HG02938 (cell line): ENCODE data around the gene RAB11FIP3.

Source experiments
- ATAC-seq: cut with Tn5 transposase; IDR thresholded peaks from one replicate; pipeline ENCODE4 v1.9.1; 2021; ENCODE audit warnings: mild to moderate bottlenecking, moderate library complexity; ENCODE audit not compliant: unreplicated experiment

Gene RAB11FIP3

DNA sequence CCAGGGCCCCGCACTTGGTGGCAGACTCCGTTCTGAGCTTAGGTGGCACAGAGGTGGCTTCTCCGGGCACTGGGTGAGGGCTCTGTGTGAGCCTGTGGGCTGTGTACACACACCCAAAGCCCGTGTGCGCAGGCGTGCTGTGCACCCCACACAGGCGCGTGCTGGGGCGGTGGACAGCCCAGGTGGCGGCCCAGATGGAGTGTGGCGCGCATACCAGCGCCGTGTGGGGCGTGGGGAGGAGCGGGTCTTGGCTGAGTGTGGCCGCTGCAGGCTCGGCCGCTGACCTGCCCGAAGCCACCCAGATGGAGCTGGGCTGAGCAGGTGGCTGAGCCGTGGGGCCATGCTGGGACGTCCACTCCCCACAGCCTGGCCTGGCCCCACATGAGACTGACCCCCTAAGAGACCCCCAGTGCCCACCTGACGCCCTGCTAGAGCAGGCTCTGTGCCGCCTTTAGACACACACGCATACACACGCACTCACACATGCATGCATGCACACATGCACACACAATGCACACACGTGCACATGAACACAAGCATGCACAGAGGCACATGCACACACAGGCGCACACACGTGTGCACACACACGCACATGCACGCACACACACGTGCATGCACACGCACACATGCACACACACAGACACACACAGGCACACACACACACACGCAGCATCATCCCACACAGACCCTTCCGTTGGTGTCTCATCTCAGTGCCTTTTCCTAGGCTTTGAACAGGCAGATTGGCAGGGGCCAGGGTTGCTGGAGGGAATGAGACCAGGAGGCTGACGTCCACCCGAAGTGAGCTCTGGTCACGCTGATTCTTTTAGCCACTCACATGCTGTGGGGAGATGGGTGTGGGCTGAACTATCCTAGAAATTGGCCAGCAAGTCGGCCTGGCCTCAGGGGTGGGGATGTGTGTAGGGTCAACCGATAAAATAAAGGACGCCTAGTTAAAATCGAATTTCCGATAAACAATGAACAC, 136.8 kb downstream of the RAB11FIP3 start:
- no peak for ATAC-seq

DNA sequence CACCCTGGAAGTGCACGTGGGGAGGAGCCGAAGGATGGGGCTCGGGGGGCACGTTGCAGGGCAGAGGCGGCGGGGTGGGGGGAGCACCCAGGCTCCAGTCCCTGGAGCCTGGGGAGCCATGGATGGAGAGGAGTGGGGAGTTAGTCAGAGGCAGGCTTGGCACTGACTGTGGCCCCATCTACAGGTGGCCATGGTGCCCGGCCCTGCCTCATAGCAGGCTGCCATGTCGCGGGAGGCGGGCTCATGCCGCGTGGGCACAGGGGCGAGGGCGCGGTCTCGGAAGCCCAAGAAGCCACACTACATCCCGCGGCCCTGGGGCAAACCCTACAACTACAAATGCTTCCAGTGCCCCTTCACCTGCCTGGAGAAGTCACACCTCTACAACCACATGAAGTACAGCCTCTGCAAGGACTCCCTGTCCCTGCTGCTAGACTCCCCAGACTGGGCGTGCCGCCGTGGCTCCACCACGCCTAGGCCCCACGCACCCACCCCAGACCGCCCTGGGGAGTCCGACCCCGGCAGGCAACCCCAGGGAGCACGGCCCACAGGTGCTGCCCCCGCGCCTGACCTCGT, 137.7 kb downstream of the RAB11FIP3 start:
- no peak for ATAC-seq

GRCh38 chr16:564690-565418, 139.4 kb downstream of the RAB11FIP3 start:
- no peak for ATAC-seq

- no peak for ATAC-seq
These were observed 140.2 kb downstream of the RAB11FIP3 start for GRCh38 chr16:565419-566330.

GRCh38 chr16:566475-567372, 141.3 kb downstream of the RAB11FIP3 start, which contains the start of gene NHLRC4:
Gene NHLRC4, plus strand, starts transcription at chr16:567005. Its CDS starts 1,043 bp downstream, at chr16:568048.
- no peak for ATAC-seq

GRCh38 chr16:567373-568256, 142.2 kb downstream of the RAB11FIP3 start:
- ATAC-seq: no peak

DNA sequence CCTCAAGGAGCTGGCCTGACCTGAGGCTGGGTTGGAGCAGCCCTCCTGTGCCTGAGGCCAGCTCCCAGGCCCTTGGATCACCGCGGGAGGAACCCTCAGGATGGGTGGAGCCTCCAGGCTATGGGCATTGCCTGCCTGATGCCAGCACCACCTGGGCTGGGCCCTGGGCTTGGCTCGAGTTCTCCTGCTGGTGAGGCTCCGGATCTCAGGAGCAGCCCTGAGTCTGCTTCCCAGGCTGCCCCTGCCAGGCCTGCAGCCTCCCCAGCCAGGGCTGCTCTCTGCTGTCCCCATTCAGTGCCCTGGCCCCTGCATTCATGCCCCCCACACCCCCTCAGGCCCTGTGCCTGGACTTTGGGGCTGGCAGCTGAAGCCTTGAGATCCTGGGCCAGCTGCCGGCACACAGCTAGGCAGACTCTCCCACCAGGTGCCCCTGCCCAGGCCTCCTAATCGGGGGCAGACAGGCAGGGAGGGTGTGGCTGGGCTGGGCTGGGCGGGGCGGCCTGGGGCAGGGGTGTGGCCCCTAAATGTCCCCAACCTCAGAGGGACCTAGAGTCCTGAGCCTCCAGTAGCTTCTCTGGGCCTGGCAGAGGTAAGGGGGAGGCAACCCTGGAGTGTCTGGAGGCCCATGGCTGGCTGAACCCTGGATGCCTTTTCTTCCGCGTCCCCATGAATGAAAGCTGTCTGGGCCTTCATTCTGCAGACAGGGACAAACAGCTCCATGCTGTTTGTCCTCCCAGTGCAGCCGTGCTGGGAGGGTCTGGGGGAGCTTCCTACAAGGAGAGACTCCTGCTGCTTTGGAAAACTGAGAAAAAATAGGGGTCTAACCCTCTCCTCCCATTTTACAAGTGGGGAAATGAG, 143.2 kb downstream of the RAB11FIP3 start:
- ATAC-seq: no peak

DNA sequence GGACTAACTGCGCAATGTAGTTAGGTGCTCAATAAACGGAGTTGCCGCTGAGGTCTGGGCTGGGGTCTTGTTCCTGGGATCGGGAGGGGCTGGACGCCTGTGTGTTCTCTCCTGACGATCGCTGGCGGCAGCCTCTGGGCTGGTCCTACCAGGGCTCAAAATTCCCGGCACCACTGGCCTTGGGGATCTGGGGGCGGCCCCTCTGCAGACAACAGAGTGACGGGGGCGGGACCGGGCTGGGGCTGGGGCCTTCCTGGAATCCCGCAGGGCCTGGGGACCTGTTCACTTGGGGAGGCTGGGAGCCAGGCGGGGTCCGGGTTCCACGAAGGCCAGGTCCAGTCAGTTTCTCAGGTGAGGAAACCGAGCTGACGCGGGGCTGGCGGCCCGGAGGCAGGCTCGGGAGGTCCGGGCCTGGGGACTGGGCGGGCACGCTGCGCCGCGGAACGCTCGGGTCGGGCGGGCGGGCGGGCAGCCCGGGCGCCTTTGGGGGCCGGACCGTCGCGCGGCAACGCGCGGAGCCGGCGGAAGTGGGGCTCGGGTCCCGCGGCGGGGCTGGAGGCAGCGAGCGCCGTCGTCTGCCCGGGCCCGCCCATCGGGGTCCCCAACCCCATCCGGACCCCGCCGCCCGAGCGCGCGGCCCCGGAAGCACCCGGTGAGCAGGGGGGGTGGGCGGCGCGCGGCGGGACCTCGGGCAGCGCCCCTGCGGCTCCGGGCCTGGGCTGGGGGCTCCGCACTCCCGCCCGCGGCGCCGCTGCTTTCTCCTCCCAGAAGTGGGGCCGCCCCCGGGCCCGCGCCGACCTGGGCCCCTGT, 144.2 kb downstream of the RAB11FIP3 start, which contains the start of gene PIGQ:
PIGQ (plus strand) TSS at position 524 of the 810 bp plus-strand sequence. CDS start 4,107 bp downstream, outside the sequence.
- ATAC-seq: no peak
